HepG2 (cell line): Measurements from ENCODE around the gene TCN2. TPM values are rescaled to one million over a fixed set of nuclear protein-coding genes. Genes with fewer than 3 reads are reported as not detected.

Experiments used
- ATAC-seq: fragments of 200-7000 bp; cut with Tn5 transposase; 3 replicates; pipeline ENCODE4 v1.9.1; 2020; ENCODE audit warnings: mild to moderate bottlenecking, moderate library complexity
- BruUV-seq: library from RNA; stranded (reverse); fragments of 400-500 nt; replicated peaks from 2 replicates; lab custom pipeline; 2021; lab: Mats Ljungman, UMichigan
- CTCF ChIA-PET: fragments of 300-600 bp; formaldehyde crosslinking; extraction: SDS; loops from one replicate; lab custom pipeline; 2021; ENCODE audit warnings: low total read pairs, inconsistent platforms, low intra/inter-chr PET ratio; lab: Yijun Ruan, JAX
- POLR2A ChIA-PET: fragments of 350-600 bp; sonication (Branson Sonifier 250); formaldehyde crosslinking; loops from one replicate; lab custom pipeline; 2020; ENCODE audit warnings: antibody characterized with exemption, inconsistent platforms; lab: Yijun Ruan, JAX
- DNase-seq: peaks from one replicate; pipeline ENCODE4 v3.0.0-alpha.2; 2015; ENCODE audit warnings: low spot score
- FAIRE-seq: peaks from 3 replicates; lab custom pipeline; 2011; peaks lifted over from hg19 to GRCh38; lab: Jason Lieb, UNC
- H2AFZ ChIP-seq: one replicate; pipeline ENCODE4 v1.6.1; 2011; ENCODE audit warnings: low read length, inconsistent platforms
- H3K27ac ChIP-seq: fragments of 300-600 bp; 3 replicates; pipeline ENCODE4 v1.8.0; 2011; ENCODE audit warnings: mixed run types, mild to moderate bottlenecking, mixed read lengths, low read length, inconsistent platforms; ENCODE audit not compliant: insufficient read depth; ENCODE audit errors: extremely low read length
- H3K27me3 ChIP-seq, 2 experiments: fragments of 200-600 bp in 1 of 2; 2 replicates in 1 of 2; 3 replicates in 1 of 2; pipeline versions ENCODE4 v1.6.0 to v1.8.0; 2011; ENCODE audit warnings: low read length in 2 of 2, mild to moderate bottlenecking in 2 of 2, moderate library complexity in 2 of 2, inconsistent platforms in 1 of 2; ENCODE audit not compliant: insufficient read depth in 2 of 2, control insufficient read depth in 1 of 2
- H3K36me3 ChIP-seq, 2 experiments: fragments of 200-600 bp in 1 of 2; replicated peaks in 1 of 2; 2 replicates in 1 of 2; 3 replicates in 1 of 2; pipeline versions ENCODE4 v1.5.1 to v1.8.0; 2011; ENCODE audit warnings: low read length in 2 of 2, inconsistent platforms in 1 of 2; ENCODE audit not compliant: insufficient read depth in 2 of 2, control insufficient read depth in 1 of 2
- H3K4me1 ChIP-seq: 2 replicates; pipeline ENCODE4 v1.5.1; 2012; ENCODE audit warnings: low read length, inconsistent platforms; ENCODE audit not compliant: insufficient read depth
- H3K4me2 ChIP-seq: 2 replicates; pipeline ENCODE4 v1.6.0; 2011; ENCODE audit warnings: low read depth, low read length, inconsistent platforms
- H3K4me3 ChIP-seq, 3 experiments: fragments of 200-600 bp in 1 of 3; sonication (generic), shearing (Covaris generic) in 1 of 3; replicated peaks in 1 of 3; 2 replicates each; pipeline ENCODE4 v1.5.1; 2011 to 2016; ENCODE audit warnings: low read length in 3 of 3, inconsistent platforms in 2 of 3, low read depth in 2 of 3, mild to moderate bottlenecking in 2 of 3, control low read depth in 1 of 3, mixed read lengths in 1 of 3; ENCODE audit not compliant: insufficient read depth in 1 of 3
- H3K79me2 ChIP-seq: one replicate; pipeline ENCODE4 v1.6.1; 2011; ENCODE audit warnings: low read length, inconsistent platforms; ENCODE audit not compliant: insufficient read depth
- H3K9ac ChIP-seq: 2 replicates; pipeline ENCODE4 v1.6.0; 2011; ENCODE audit warnings: mild to moderate bottlenecking, low read depth, low read length, inconsistent platforms; ENCODE audit not compliant: insufficient read depth
- H3K9me3 ChIP-seq: 2 replicates; pipeline ENCODE4 v1.5.1; 2012; ENCODE audit warnings: mild to moderate bottlenecking, low read length
- H4K20me1 ChIP-seq: 2 replicates; pipeline ENCODE4 v1.6.0; 2011; ENCODE audit warnings: inconsistent platforms, mild to moderate bottlenecking, low read length, moderate library complexity; ENCODE audit not compliant: insufficient read depth
- ARNT2 ChIP-seq: sonication (generic); formaldehyde crosslinking; IDR thresholded peaks from 2 replicates; pipeline ENCODE4 v1.8.0; 2022; ENCODE audit warnings: mild to moderate bottlenecking, low read depth, missing genetic modification reagents, moderate library complexity
- HOXD1 ChIP-seq: sonication (generic); formaldehyde crosslinking; IDR thresholded peaks from 2 replicates; pipeline ENCODE4 v1.5.0; 2020; ENCODE audit warnings: missing genetic modification reagents
- MATR3 ChIP-seq: sonication (generic); formaldehyde crosslinking; IDR thresholded peaks from 2 replicates; pipeline ENCODE4 v1.4.0; 2020; ENCODE audit warnings: missing genetic modification reagents
- MTERF4 ChIP-seq: sonication (generic); formaldehyde crosslinking; IDR thresholded peaks from 2 replicates; pipeline ENCODE4 v1.8.0; 2023; ENCODE audit warnings: mild to moderate bottlenecking, missing genetic modification reagents
- MYNN ChIP-seq: sonication (generic); formaldehyde crosslinking; IDR thresholded peaks from 2 replicates; pipeline ENCODE4 v1.4.0; 2020; ENCODE audit warnings: mild to moderate bottlenecking, low read depth, missing genetic modification reagents
- STAT6 ChIP-seq: sonication (generic); formaldehyde crosslinking; IDR thresholded peaks from 2 replicates; pipeline ENCODE4 v1.4.0; 2020; ENCODE audit warnings: missing genetic modification reagents, mild to moderate bottlenecking, borderline replicate concordance
- TOPORS ChIP-seq: sonication (generic); formaldehyde crosslinking; IDR thresholded peaks from 2 replicates; pipeline ENCODE4 v1.8.0; 2023; ENCODE audit warnings: mild to moderate bottlenecking, missing genetic modification reagents
- ZNF121 ChIP-seq: sonication (generic); formaldehyde crosslinking; IDR thresholded peaks from 2 replicates; pipeline ENCODE4 v1.5.0; 2020; ENCODE audit warnings: mild to moderate bottlenecking, missing genetic modification reagents
- ZNF256 ChIP-seq: sonication (generic); formaldehyde crosslinking; conservative IDR thresholded peaks from 2 replicates; pipeline ENCODE4 v1.4.0; 2020; ENCODE audit warnings: missing genetic modification reagents
- WGBS: methylation state at CpG from one replicate; pipeline ENCODE4 v1.1.6; 2017; ENCODE audit warnings: low lambda C conversion rate; 5-methylcytosine and 5-hydroxymethylcytosine counted together
- in situ Hi-C: cut with HindIII; loops from 2 replicates; pipeline ENCODE4 v1.10.0; 2017; ENCODE audit warnings: low pct_unique_long_range_greater_than_20kb; ENCODE audit not compliant: extremely low pct_ligation_motif_present
- intact Hi-C: fragments of 100-400 bp; cut with micrococcal nuclease; formaldehyde crosslinking; loops from one replicate; pipeline ENCODE4 v1.10.0; 2022; ENCODE audit not compliant: unreplicated experiment
- polyA plus RNA-seq, 8 experiments: library from polyadenylated mRNA; depleted of rRNA in 3 of 8; stranded (reverse) in 7 of 8; unstranded in 1 of 8; fragments of >200 nt; fragmentation: Illumina TruSeq in 4 of 8; extraction: Trizol in 4 of 8; gene quantifications; 2 replicates each; pipeline versions ENCODE4 v1.2.1 to v1.2.3, GENCODE V29; 2011 to 2016; ENCODE audit warnings: low read depth in 4 of 8, missing spikeins in 1 of 8, mixed read lengths in 1 of 8; ENCODE audit not compliant: insufficient read depth in 1 of 8
- total RNA-seq, 5 experiments: library from RNA; depleted of rRNA; stranded (reverse); fragments of >200 nt; fragmentation: Illumina TruSeq; extraction: Trizol; gene quantifications; 2 replicates each; pipeline ENCODE4 v1.2.3, GENCODE V29; 2016; ENCODE audit warnings: low read depth in 1 of 5

The TCN2 gene
- total and polyA plus RNA-seq, 2 of the 13 experiments (the other 11 are each of a cell fraction or from before 2014, with no cell fraction given), result 0.29 to 0.31 TPM

DNA sequence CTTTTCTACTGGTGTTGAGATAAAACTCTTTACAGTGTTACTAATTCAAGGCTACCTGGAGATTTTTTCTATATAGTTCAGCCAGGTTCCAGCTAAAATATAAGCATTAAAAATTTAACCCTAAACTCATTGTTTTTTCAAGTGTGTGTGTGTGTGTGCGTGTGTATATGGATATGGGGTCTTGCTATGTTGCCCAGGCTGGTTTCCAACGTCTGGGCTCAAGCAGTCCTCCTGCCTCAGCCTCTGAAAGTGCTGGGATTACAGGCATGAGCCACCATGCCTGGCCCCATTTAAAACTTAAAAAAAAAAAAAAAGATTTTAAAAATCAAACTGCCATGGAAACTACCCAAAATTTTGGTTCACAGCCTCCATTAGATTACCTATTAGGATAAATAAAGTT lies 10.8 kb upstream of the TCN2 start:
- no peak overlapping the region for H3K27ac ChIP-seq
- H3K9me3 ChIP-seq, result no peaks in the 10 kb centered on the region
- ChIA-PET CTCF (no interaction called here), POLR2A (no interaction called here)
- peaks cover 1 to 9% of the 10 kb centered on the region in 2 experiments; a peak in 2 of 5 replicates for H3K27me3 ChIP-seq
- H3K36me3 ChIP-seq, result no peaks in the 10 kb centered on the region
- H3K79me2 ChIP-seq, result peaks cover 5% of the 10 kb centered on the region
- no peak overlapping the region for H3K9ac ChIP-seq
- no peak for ATAC-seq
- FAIRE-seq, result no peak
- no peak for DNase-seq
- WGBS, result 20% methylated on average over 2 of the region's 2 CpGs
- no peaks in the 10 kb centered on the region for H4K20me1 ChIP-seq
- intact Hi-C loops, result no loop called here
- TF ChIP-seq HOXD1 (CRISPR knock-in tag), result no peak
- TF ChIP-seq MYNN (CRISPR knock-in tag), result no peak
- peak; percentile 86 for TF ChIP-seq ZNF121 (CRISPR knock-in tag)
- TF ChIP-seq ARNT2 (CRISPR knock-in tag), result no peak
- no peak for TF ChIP-seq MTERF4 (CRISPR knock-in tag)
- no peak for TF ChIP-seq TOPORS (CRISPR knock-in tag)
- no peak for TF ChIP-seq ZNF256
- TF ChIP-seq MATR3 (CRISPR knock-in tag), result no peak
- TF ChIP-seq STAT6 (CRISPR knock-in tag), result no peak
- TF ChIP-seq, all 625 proteins: peak for 1
- H2AFZ ChIP-seq, result no peak overlapping the region
- H3K4me3 ChIP-seq, result no peak overlapping the region
- no peak overlapping the region for H3K4me2 ChIP-seq
- H3K4me1 ChIP-seq, result peaks cover 11% of the 10 kb centered on the region
- in situ Hi-C loops, result no loop called here
- no TSS peak for BruUV-seq
